ENCODE data around the gene DGKK.

The DGKK gene

DNA sequence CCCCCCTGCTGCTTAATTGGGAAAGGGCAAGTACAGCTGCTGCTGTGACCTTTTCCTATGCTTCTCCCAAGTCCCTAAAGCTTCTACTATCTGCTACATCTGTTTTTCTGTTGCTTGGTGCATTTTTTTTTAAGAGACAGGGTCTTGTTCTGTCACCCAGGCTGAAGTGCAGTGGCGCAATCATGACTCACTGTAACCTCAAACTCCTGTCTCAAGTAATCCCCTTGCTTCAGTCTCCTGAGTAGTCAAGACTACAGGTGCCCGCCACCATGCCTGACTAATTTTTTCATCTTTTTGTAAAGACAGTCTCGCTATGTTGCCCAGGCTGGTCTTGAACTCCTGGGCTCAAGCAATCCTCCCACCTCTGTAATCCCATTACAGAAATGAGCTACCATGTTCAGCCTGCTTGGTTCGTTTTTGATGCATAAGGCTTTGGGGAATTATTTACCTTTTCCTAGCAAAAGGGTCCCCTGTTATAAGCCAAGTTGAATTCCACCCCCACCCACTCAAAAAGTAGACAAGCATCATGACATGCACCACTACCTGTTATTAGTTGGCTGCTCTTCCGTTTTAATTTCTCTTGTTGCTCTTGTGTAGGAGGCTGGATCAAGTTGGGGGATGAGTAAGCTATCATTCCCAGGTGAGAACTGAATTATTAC, 39.6 kb downstream of the DGKK start:
- Histone ChIP-seq H3K27ac (ENCODE audit: insufficient read depth in 1 of 2, low read depth in 1 of 2, low read length in 2 of 2, poor library complexity in 1 of 2, severe bottlenecking in 2 of 2) (no peak overlapping the region), H3K9me3 (ENCODE audit: control extremely low read depth in 1 of 5, control insufficient read depth in 4 of 5, insufficient read depth in 2 of 5, low read depth in 1 of 5, low read length in 4 of 5) (no peaks in the 10 kb centered on the region), H3K36me3 (ENCODE audit: control insufficient read depth in 4 of 4, insufficient read depth in 4 of 4, low read length in 3 of 4) (no peaks in the 10 kb centered on the region), H3K27me3 (replicated peaks in 2 of 5; ENCODE audit: control insufficient read depth in 4 of 5, insufficient read depth in 5 of 5, low read length in 4 of 5) (peaks cover 0 to 17% (median 0%) of the 10 kb centered on the region in 5 experiments), H3K4me1 (ENCODE audit: control extremely low read depth in 1 of 4, control insufficient read depth in 4 of 4, insufficient read depth in 4 of 4, low read length in 3 of 4) (no peaks in the 10 kb centered on the region), H3K4me3 (ENCODE audit: control insufficient read depth in 1 of 7, extremely low read depth in 1 of 7, insufficient read depth in 4 of 7, low read depth in 2 of 7, low read length in 6 of 7) (no peak overlapping the region)
- 78% methylated on average over 3 of the region's 5 CpGs for WGBS (ENCODE audit: insufficient coverage)
- DNase-seq: peak; percentile 1 to 44 (median 31)
- CTCF ChIA-PET: interaction anchor here (0.6 kb wide), 1 partner anchor 37 kb away, joined by 3 read pairs; no protein-coding TSS in a partner anchor
- POLR2A ChIA-PET: no interaction called here

DNA sequence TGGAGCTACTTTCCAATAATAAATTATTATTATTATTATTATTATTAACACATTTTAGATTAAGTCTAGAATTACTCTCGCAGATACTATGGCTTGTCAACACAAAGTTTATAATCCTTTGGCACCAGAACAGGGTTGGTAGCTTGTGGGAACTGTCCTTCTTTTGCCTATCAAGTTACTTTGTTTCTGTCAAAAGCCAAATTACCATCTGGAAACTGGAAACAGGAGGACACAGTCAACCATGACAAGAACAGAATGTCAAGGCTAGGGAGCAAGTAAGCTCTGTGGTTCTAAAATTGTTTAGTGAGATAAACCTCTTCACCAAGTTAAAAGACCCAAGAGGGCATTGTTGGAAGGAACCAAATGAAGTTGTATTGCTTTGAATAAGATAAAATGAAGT, 42.5 kb downstream of the DGKK start:
- H3K27me3 ChIP-seq (replicated peaks in 2 of 5; ENCODE audit: control insufficient read depth in 4 of 5, insufficient read depth in 5 of 5, low read length in 4 of 5): peaks cover 0 to 8% (median 0%) of the 10 kb centered on the region in 5 experiments
- H3K4me1 ChIP-seq (ENCODE audit: control extremely low read depth in 1 of 4, control insufficient read depth in 4 of 4, insufficient read depth in 4 of 4, low read length in 3 of 4): no peaks in the 10 kb centered on the region
- H3K27ac ChIP-seq (ENCODE audit: insufficient read depth in 1 of 2, low read depth in 1 of 2, low read length in 2 of 2, poor library complexity in 1 of 2, severe bottlenecking in 2 of 2): no peak overlapping the region
- no peaks in the 10 kb centered on the region for H3K9me3 ChIP-seq (ENCODE audit: control extremely low read depth in 1 of 5, control insufficient read depth in 4 of 5, insufficient read depth in 2 of 5, low read depth in 1 of 5, low read length in 4 of 5)
- H3K36me3 ChIP-seq (ENCODE audit: control insufficient read depth in 4 of 4, insufficient read depth in 4 of 4, low read length in 3 of 4): no peaks in the 10 kb centered on the region
- POLR2A ChIA-PET: no interaction called here
- 80% methylated on average over 1 of the region's 1 CpG for WGBS (ENCODE audit: insufficient coverage)
- DNase-seq: no peak
- H3K4me3 ChIP-seq (ENCODE audit: control insufficient read depth in 1 of 7, extremely low read depth in 1 of 7, insufficient read depth in 4 of 7, low read depth in 2 of 7, low read length in 6 of 7): no peak overlapping the region
- CTCF ChIA-PET: no interaction called here

DNA sequence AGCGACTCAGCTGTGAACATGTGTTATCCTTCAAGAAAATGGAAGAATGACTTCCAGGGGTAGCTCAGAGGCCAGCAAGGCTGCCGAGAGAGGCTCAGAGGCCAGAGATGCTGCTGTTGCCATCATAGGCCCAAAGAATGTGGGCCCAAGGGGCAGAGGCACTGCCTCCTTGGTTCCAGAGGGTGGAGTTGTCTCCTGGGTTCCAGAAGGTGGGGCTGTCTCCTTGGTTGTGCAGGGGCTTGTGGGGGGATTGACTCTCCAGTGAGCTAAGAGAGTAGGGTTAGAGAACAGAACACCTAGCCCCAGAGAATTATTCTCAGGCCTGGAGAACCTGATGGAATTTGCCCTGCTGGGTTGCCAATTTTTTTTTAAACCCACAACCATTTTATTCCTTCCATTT, 62.6 kb downstream of the DGKK start:
- Histone ChIP-seq H3K4me3 (ENCODE audit: control insufficient read depth in 1 of 7, extremely low read depth in 1 of 7, insufficient read depth in 4 of 7, low read depth in 2 of 7, low read length in 6 of 7) (no peak overlapping the region), H3K9me3 (ENCODE audit: control extremely low read depth in 1 of 5, control insufficient read depth in 4 of 5, insufficient read depth in 2 of 5, low read depth in 1 of 5, low read length in 4 of 5) (peaks cover 0 to 11% (median 0%) of the 10 kb centered on the region in 5 experiments), H3K27me3 (replicated peaks in 2 of 5; ENCODE audit: control insufficient read depth in 4 of 5, insufficient read depth in 5 of 5, low read length in 4 of 5) (peaks cover 0 to 7% (median 0%) of the 10 kb centered on the region in 5 experiments), H3K27ac (ENCODE audit: insufficient read depth in 1 of 2, low read depth in 1 of 2, low read length in 2 of 2, poor library complexity in 1 of 2, severe bottlenecking in 2 of 2) (no peak overlapping the region), H3K36me3 (ENCODE audit: control insufficient read depth in 4 of 4, insufficient read depth in 4 of 4, low read length in 3 of 4) (no peaks in the 10 kb centered on the region), H3K4me1 (ENCODE audit: control extremely low read depth in 1 of 4, control insufficient read depth in 4 of 4, insufficient read depth in 4 of 4, low read length in 3 of 4) (no peaks in the 10 kb centered on the region)
- ChIA-PET POLR2A (no interaction called here), CTCF (no interaction called here)
- no peak for DNase-seq
- 87% methylated on average over 2 of the region's 2 CpGs for WGBS (ENCODE audit: insufficient coverage)

DNA sequence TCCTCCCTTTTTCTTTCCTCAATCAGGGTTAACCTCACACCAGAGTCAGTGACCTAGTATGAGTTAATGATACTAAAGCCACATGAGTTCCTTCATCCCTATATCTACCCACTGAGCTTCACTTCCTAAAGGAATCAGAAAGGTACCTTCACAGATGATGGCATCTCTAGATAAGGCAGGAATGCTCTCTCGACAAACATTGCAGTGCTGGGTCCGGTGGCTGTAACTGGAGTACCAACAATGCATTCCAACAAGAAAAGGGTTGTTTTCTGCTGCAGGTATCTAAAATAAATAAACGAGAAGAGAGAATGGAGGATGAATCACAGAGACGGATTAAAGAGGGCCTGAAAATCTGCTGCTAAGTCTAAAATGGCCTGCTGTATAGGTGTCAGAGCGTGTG, 66.7 kb downstream of the DGKK start:
- Histone ChIP-seq H3K4me1 (ENCODE audit: control extremely low read depth in 1 of 4, control insufficient read depth in 4 of 4, insufficient read depth in 4 of 4, low read length in 3 of 4) (no peaks in the 10 kb centered on the region), H3K4me3 (ENCODE audit: control insufficient read depth in 1 of 7, extremely low read depth in 1 of 7, insufficient read depth in 4 of 7, low read depth in 2 of 7, low read length in 6 of 7) (no peak overlapping the region), H3K27ac (ENCODE audit: insufficient read depth in 1 of 2, low read depth in 1 of 2, low read length in 2 of 2, poor library complexity in 1 of 2, severe bottlenecking in 2 of 2) (no peak overlapping the region), H3K9me3 (ENCODE audit: control extremely low read depth in 1 of 5, control insufficient read depth in 4 of 5, insufficient read depth in 2 of 5, low read depth in 1 of 5, low read length in 4 of 5) (peaks cover 0 to 11% (median 0%) of the 10 kb centered on the region in 5 experiments), H3K27me3 (replicated peaks in 2 of 5; ENCODE audit: control insufficient read depth in 4 of 5, insufficient read depth in 5 of 5, low read length in 4 of 5) (peaks cover 0 to 7% (median 0%) of the 10 kb centered on the region in 5 experiments), H3K36me3 (ENCODE audit: control insufficient read depth in 4 of 4, insufficient read depth in 4 of 4, low read length in 3 of 4) (no peaks in the 10 kb centered on the region)
- ChIA-PET CTCF (no interaction called here), POLR2A (no interaction called here)
- WGBS (ENCODE audit: insufficient coverage): 77% methylated on average over 5 of the region's 5 CpGs
- DNase-seq: no peak

DNA sequence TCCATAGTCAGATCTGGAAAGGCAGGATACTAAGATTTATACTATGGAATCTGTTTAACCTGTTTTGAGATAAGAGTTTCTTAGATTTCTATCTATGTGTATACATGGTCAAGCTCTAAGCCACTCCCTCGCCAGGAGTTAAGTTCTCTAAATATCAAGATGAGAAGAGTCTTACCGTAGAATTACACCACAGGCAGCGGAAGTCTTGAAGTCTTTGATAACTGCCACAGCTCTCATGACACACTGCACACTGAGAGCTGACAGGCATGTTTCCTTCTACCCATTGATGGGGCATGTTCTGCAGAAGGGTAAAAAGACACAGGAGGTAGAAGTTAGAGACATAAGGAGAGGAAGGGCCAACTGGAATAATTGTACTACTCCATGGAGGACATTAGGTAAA, 67.7 kb downstream of the DGKK start:
- Histone ChIP-seq H3K36me3 (ENCODE audit: control insufficient read depth in 4 of 4, insufficient read depth in 4 of 4, low read length in 3 of 4) (no peaks in the 10 kb centered on the region), H3K4me3 (ENCODE audit: control insufficient read depth in 1 of 7, extremely low read depth in 1 of 7, insufficient read depth in 4 of 7, low read depth in 2 of 7, low read length in 6 of 7) (no peak overlapping the region), H3K27ac (ENCODE audit: insufficient read depth in 1 of 2, low read depth in 1 of 2, low read length in 2 of 2, poor library complexity in 1 of 2, severe bottlenecking in 2 of 2) (no peak overlapping the region), H3K9me3 (ENCODE audit: control extremely low read depth in 1 of 5, control insufficient read depth in 4 of 5, insufficient read depth in 2 of 5, low read depth in 1 of 5, low read length in 4 of 5) (peaks cover 0 to 8% (median 0%) of the 10 kb centered on the region in 5 experiments), H3K4me1 (ENCODE audit: control extremely low read depth in 1 of 4, control insufficient read depth in 4 of 4, insufficient read depth in 4 of 4, low read length in 3 of 4) (no peaks in the 10 kb centered on the region), H3K27me3 (replicated peaks in 2 of 5; ENCODE audit: control insufficient read depth in 4 of 5, insufficient read depth in 5 of 5, low read length in 4 of 5) (peaks cover 0 to 4% (median 0%) of the 10 kb centered on the region in 5 experiments)
- WGBS (ENCODE audit: insufficient coverage): no CpG with 5 or more reads among the region's 3 CpGs
- ChIA-PET POLR2A (no interaction called here), CTCF (no interaction called here)
- DNase-seq: peak; percentile 9 to 69 (median 48)

DNA sequence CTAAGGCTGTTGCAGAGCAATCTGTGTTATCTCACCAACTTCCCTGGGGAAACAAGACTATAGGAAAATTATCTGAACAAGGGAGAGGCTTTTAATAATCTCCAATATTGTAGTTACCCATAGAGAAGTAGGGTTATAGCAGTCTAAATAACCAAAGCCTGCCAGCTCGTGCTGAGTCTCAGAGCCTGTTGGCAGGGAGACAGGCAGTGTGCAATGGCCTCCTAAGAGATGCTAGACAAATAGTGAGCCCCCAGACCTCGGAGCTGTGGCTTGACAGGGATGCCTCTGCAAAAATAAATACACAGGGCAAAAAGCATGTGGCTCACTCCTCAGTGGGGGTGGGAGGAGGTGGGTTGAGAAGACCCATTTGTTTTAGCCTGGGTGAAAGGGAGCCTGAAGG, 76.7 kb downstream of the DGKK start:
- WGBS (ENCODE audit: insufficient coverage): 56% methylated on average over 2 of the region's 2 CpGs
- POLR2A ChIA-PET: no interaction called here
- CTCF ChIA-PET: interaction anchor here (0.6 kb wide), 1 partner anchor 37 kb away, joined by 3 read pairs; no protein-coding TSS in a partner anchor

DNA sequence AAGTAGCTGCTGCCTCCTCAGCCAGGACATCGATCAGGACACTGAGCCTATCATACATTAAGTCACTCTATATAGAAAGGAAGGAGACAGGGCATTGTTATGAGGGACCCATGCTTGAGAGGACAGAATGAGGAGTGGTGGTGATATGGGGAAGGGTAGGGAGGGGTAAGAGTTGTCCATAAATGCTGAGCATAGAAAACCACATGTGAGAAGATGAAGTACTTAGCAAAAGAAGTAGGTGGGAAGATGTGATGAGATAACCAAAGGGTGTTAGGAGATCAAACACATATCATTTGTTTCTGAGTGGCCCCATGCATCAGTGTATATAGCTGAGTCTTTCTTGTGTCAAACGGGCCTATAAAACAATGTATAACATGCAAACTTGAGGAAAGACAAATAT, 84.1 kb downstream of the DGKK start:
- no peaks in the 10 kb centered on the region for H3K4me1 ChIP-seq (ENCODE audit: control extremely low read depth in 1 of 4, control insufficient read depth in 4 of 4, insufficient read depth in 4 of 4, low read length in 3 of 4)
- WGBS (ENCODE audit: insufficient coverage): 71% methylated on average over 1 of the region's 2 CpGs
- no peaks in the 10 kb centered on the region for H3K36me3 ChIP-seq (ENCODE audit: control insufficient read depth in 4 of 4, insufficient read depth in 4 of 4, low read length in 3 of 4)
- no peak for DNase-seq
- no peak overlapping the region for H3K4me3 ChIP-seq (ENCODE audit: control insufficient read depth in 1 of 7, extremely low read depth in 1 of 7, insufficient read depth in 4 of 7, low read depth in 2 of 7, low read length in 6 of 7)
- H3K27me3 ChIP-seq (replicated peaks in 2 of 5; ENCODE audit: control insufficient read depth in 4 of 5, insufficient read depth in 5 of 5, low read length in 4 of 5): peaks cover 0 to 5% (median 0%) of the 10 kb centered on the region in 5 experiments
- H3K9me3 ChIP-seq (ENCODE audit: control extremely low read depth in 1 of 5, control insufficient read depth in 4 of 5, insufficient read depth in 2 of 5, low read depth in 1 of 5, low read length in 4 of 5): no peaks in the 10 kb centered on the region
- ChIA-PET POLR2A (no interaction called here), CTCF (no interaction called here)
- H3K27ac ChIP-seq (ENCODE audit: insufficient read depth in 1 of 2, low read depth in 1 of 2, low read length in 2 of 2, poor library complexity in 1 of 2, severe bottlenecking in 2 of 2): no peak overlapping the region

More for the DNA sequence above, 76.7 kb downstream of the DGKK start:
- Histone ChIP-seq H3K27ac (ENCODE audit: insufficient read depth in 1 of 2, low read depth in 1 of 2, low read length in 2 of 2, poor library complexity in 1 of 2, severe bottlenecking in 2 of 2) (no peak overlapping the region), H3K4me3 (ENCODE audit: control insufficient read depth in 1 of 7, extremely low read depth in 1 of 7, insufficient read depth in 4 of 7, low read depth in 2 of 7, low read length in 6 of 7) (no peak overlapping the region), H3K27me3 (replicated peaks in 2 of 5; ENCODE audit: control insufficient read depth in 4 of 5, insufficient read depth in 5 of 5, low read length in 4 of 5) (peaks cover 0 to 3% (median 0%) of the 10 kb centered on the region in 5 experiments), H3K4me1 (ENCODE audit: control extremely low read depth in 1 of 4, control insufficient read depth in 4 of 4, insufficient read depth in 4 of 4, low read length in 3 of 4) (no peaks in the 10 kb centered on the region), H3K9me3 (ENCODE audit: control extremely low read depth in 1 of 5, control insufficient read depth in 4 of 5, insufficient read depth in 2 of 5, low read depth in 1 of 5, low read length in 4 of 5) (no peaks in the 10 kb centered on the region), H3K36me3 (ENCODE audit: control insufficient read depth in 4 of 4, insufficient read depth in 4 of 4, low read length in 3 of 4) (no peaks in the 10 kb centered on the region)
- no peak for DNase-seq

Data from common myeloid progenitor, CD34-positive (primary cell).